WTC11 (cell line): ENCODE data around the gene DNAH17. TPM values are rescaled to one million over a fixed set of nuclear protein-coding genes. Genes with fewer than 3 reads are reported as not detected.

Experiments
- ATAC-seq: fragments of 200-7000 bp; cut with Tn5 transposase; 2 replicates; pipeline ENCODE4 v1.10.0; 2021; ENCODE audit warnings: mild to moderate bottlenecking, moderate library complexity
- CTCF ChIA-PET: fragments of 300-600 bp; sonication (Branson Sonifier 250); formaldehyde crosslinking; loops from one replicate; lab custom pipeline; 2021; ENCODE audit warnings: antibody characterized with exemption; lab: Charles Lee
- POLR2A ChIA-PET: fragments of 350-600 bp; sonication (Branson Sonifier 250); formaldehyde crosslinking; loops from one replicate; lab custom pipeline; 2021; ENCODE audit warnings: antibody characterized with exemption; lab: Charles Lee
- DNase-seq: peaks from one replicate; pipeline ENCODE4 v3.0.0; 2021; ENCODE audit warnings: low spot score
- H3K27ac Mint-ChIP-seq: 2 replicates; pipeline ENCODE4 v1.8.0; 2021; ENCODE audit warnings: mixed read lengths
- H3K27me3 Mint-ChIP-seq: 2 replicates; pipeline ENCODE4 v1.8.0; 2021; ENCODE audit warnings: low read depth, mild to moderate bottlenecking, moderate library complexity, mixed read lengths
- H3K36me3 Mint-ChIP-seq: 2 replicates; pipeline ENCODE4 v1.8.0; 2021; ENCODE audit warnings: mixed read lengths
- H3K4me1 Mint-ChIP-seq: 2 replicates; pipeline ENCODE4 v1.8.0; 2022; ENCODE audit warnings: mixed read lengths
- H3K4me3 Mint-ChIP-seq: 2 replicates; pipeline ENCODE4 v1.8.0; 2021; ENCODE audit warnings: mild to moderate bottlenecking, moderate library complexity, mixed read lengths
- H3K9me3 Mint-ChIP-seq: 2 replicates; pipeline ENCODE4 v1.8.0; 2021; ENCODE audit warnings: mixed read lengths
- NFATC4 ChIP-seq: fragments of 250-450 bp; sonication (Bioruptor Pico); IDR thresholded peaks from 2 replicates; pipeline ENCODE4 v1.9.0; 2021; ENCODE audit warnings: mild to moderate bottlenecking
- NFE2L1 ChIP-seq: sonication (generic); formaldehyde crosslinking; IDR thresholded peaks from 2 replicates; pipeline ENCODE4 v1.8.1; 2023; ENCODE audit warnings: missing genetic modification reagents
- NFYB ChIP-seq: sonication (generic); formaldehyde crosslinking; conservative IDR thresholded peaks from 2 replicates; pipeline ENCODE4 v1.8.0; 2022; ENCODE audit warnings: low read depth, missing genetic modification reagents
- RELA ChIP-seq: sonication (generic); formaldehyde crosslinking; IDR thresholded peaks from 2 replicates; pipeline ENCODE4 v1.8.1; 2022; ENCODE audit warnings: missing genetic modification reagents, mild to moderate bottlenecking, borderline replicate concordance
- ZNF317 ChIP-seq: sonication (generic); formaldehyde crosslinking; IDR thresholded peaks from 2 replicates; pipeline ENCODE4 v1.8.1; 2023; ENCODE audit warnings: low read depth, mild to moderate bottlenecking, moderate library complexity, missing genetic modification reagents, borderline replicate concordance
- total RNA-seq: library from RNA; stranded (reverse); gene quantifications from 3 replicates; pipeline ENCODE4 v1.2.3, GENCODE V29; 2021
- TF ChIP-seq, protein P1 (sequence below): sonication (generic); formaldehyde crosslinking; IDR thresholded peaks from 2 replicates; pipeline ENCODE4 v1.8.1; 2023; ENCODE audit warnings: mild to moderate bottlenecking, missing genetic modification reagents, borderline replicate concordance
- TF ChIP-seq, protein P2 (sequence below): sonication (generic); formaldehyde crosslinking; IDR thresholded peaks from 2 replicates; pipeline ENCODE4 v1.8.1; 2022; ENCODE audit warnings: mild to moderate bottlenecking, moderate library complexity, missing genetic modification reagents
- TF ChIP-seq, protein P3 (sequence below): sonication (generic); formaldehyde crosslinking; IDR thresholded peaks from 2 replicates; pipeline ENCODE4 v1.8.1; 2023; ENCODE audit warnings: mild to moderate bottlenecking, moderate library complexity, missing genetic modification reagents
- TF ChIP-seq, protein P4 (sequence below): sonication (generic); formaldehyde crosslinking; IDR thresholded peaks from 2 replicates; pipeline ENCODE4 v1.8.0; 2023; ENCODE audit warnings: missing genetic modification reagents, mild to moderate bottlenecking, borderline replicate concordance
- TF ChIP-seq, protein P5 (sequence below): sonication (generic); formaldehyde crosslinking; IDR thresholded peaks from 2 replicates; pipeline ENCODE4 v1.8.1; 2022; ENCODE audit warnings: low read depth, missing genetic modification reagents, borderline replicate concordance
- TF ChIP-seq, protein P6 (sequence below): fragments of 250-450 bp; sonication (Bioruptor Pico); IDR thresholded peaks from 2 replicates; pipeline ENCODE4 v1.9.0; 2021; ENCODE audit warnings: mild to moderate bottlenecking

Gene DNAH17
- total RNA-seq, 1 experiment from 2014 or later, result 0.87 TPM

DNA sequence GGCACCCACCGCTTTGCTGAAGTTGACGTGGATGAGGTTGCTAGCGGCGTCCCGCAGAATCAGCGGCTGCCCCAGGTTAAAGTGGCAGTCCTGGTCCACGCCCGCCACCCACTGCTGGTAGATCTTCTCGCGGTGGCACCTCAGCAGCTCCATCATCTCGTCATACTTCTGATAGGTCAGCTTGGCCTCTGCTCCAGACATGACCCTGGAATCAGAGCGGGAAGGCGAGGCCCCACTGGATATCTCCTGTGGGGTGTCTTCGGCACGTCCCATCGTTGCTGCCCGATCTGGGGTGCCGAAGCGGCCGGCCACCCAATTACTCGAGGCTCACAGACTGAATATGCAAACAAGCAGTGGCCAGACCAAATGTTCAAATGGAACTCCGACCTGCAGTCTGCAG lies 16.5 kb downstream of the DNAH17 start:
- CTCF ChIA-PET, result interaction anchor here (1.1 to 2.2 kb wide), 8 partner anchors 13 to 310 kb away, joined by 3 to 22 read pairs (median 6); no protein-coding TSS in a partner anchor
- H3K4me3 Mint-ChIP-seq, result no peak overlapping the region
- POLR2A ChIA-PET, result no interaction called here
- no peak overlapping the region for H3K27ac Mint-ChIP-seq
- ATAC-seq, result no peak
- no peaks in the 10 kb centered on the region for H3K36me3 Mint-ChIP-seq
- H3K27me3 Mint-ChIP-seq, result peaks cover 2% of the 10 kb centered on the region; the same call in 1 of the 2 replicates
- DNase-seq, result no peak
- TF ChIP-seq NFYB (CRISPR knock-in tag) (no peak), RELA (CRISPR knock-in tag) (no peak), NFATC4 (CRISPR knock-in tag) (no peak), NFE2L1 (no peak), ZNF317 (CRISPR knock-in tag) (no peak)
- TF ChIP-seq, protein P1, sequence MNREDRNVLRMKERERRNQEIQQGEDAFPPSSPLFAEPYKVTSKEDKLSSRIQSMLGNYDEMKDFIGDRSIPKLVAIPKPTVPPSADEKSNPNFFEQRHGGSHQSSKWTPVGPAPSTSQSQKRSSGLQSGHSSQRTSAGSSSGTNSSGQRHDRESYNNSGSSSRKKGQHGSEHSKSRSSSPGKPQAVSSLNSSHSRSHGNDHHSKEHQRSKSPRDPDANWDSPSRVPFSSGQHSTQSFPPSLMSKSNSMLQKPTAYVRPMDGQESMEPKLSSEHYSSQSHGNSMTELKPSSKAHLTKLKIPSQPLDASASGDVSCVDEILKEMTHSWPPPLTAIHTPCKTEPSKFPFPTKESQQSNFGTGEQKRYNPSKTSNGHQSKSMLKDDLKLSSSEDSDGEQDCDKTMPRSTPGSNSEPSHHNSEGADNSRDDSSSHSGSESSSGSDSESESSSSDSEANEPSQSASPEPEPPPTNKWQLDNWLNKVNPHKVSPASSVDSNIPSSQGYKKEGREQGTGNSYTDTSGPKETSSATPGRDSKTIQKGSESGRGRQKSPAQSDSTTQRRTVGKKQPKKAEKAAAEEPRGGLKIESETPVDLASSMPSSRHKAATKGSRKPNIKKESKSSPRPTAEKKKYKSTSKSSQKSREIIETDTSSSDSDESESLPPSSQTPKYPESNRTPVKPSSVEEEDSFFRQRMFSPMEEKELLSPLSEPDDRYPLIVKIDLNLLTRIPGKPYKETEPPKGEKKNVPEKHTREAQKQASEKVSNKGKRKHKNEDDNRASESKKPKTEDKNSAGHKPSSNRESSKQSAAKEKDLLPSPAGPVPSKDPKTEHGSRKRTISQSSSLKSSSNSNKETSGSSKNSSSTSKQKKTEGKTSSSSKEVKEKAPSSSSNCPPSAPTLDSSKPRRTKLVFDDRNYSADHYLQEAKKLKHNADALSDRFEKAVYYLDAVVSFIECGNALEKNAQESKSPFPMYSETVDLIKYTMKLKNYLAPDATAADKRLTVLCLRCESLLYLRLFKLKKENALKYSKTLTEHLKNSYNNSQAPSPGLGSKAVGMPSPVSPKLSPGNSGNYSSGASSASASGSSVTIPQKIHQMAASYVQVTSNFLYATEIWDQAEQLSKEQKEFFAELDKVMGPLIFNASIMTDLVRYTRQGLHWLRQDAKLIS (CRISPR knock-in tag), result no peak
- TF ChIP-seq, protein P2, sequence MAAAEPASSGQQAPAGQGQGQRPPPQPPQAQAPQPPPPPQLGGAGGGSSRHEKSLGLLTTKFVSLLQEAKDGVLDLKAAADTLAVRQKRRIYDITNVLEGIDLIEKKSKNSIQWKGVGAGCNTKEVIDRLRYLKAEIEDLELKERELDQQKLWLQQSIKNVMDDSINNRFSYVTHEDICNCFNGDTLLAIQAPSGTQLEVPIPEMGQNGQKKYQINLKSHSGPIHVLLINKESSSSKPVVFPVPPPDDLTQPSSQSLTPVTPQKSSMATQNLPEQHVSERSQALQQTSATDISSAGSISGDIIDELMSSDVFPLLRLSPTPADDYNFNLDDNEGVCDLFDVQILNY (CRISPR knock-in tag), result no peak
- TF ChIP-seq, protein P3, sequence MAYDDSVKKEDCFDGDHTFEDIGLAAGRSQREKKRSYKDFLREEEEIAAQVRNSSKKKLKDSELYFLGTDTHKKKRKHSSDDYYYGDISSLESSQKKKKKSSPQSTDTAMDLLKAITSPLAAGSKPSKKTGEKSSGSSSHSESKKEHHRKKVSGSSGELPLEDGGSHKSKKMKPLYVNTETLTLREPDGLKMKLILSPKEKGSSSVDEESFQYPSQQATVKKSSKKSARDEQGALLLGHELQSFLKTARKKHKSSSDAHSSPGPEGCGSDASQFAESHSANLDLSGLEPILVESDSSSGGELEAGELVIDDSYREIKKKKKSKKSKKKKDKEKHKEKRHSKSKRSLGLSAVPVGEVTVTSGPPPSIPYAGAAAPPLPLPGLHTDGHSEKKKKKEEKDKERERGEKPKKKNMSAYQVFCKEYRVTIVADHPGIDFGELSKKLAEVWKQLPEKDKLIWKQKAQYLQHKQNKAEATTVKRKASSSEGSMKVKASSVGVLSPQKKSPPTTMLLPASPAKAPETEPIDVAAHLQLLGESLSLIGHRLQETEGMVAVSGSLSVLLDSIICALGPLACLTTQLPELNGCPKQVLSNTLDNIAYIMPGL, result no peak
- TF ChIP-seq, protein P4, sequence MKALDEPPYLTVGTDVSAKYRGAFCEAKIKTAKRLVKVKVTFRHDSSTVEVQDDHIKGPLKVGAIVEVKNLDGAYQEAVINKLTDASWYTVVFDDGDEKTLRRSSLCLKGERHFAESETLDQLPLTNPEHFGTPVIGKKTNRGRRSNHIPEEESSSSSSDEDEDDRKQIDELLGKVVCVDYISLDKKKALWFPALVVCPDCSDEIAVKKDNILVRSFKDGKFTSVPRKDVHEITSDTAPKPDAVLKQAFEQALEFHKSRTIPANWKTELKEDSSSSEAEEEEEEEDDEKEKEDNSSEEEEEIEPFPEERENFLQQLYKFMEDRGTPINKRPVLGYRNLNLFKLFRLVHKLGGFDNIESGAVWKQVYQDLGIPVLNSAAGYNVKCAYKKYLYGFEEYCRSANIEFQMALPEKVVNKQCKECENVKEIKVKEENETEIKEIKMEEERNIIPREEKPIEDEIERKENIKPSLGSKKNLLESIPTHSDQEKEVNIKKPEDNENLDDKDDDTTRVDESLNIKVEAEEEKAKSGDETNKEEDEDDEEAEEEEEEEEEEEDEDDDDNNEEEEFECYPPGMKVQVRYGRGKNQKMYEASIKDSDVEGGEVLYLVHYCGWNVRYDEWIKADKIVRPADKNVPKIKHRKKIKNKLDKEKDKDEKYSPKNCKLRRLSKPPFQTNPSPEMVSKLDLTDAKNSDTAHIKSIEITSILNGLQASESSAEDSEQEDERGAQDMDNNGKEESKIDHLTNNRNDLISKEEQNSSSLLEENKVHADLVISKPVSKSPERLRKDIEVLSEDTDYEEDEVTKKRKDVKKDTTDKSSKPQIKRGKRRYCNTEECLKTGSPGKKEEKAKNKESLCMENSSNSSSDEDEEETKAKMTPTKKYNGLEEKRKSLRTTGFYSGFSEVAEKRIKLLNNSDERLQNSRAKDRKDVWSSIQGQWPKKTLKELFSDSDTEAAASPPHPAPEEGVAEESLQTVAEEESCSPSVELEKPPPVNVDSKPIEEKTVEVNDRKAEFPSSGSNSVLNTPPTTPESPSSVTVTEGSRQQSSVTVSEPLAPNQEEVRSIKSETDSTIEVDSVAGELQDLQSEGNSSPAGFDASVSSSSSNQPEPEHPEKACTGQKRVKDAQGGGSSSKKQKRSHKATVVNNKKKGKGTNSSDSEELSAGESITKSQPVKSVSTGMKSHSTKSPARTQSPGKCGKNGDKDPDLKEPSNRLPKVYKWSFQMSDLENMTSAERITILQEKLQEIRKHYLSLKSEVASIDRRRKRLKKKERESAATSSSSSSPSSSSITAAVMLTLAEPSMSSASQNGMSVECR (CRISPR knock-in tag), result no peak
- TF ChIP-seq, protein P5, sequence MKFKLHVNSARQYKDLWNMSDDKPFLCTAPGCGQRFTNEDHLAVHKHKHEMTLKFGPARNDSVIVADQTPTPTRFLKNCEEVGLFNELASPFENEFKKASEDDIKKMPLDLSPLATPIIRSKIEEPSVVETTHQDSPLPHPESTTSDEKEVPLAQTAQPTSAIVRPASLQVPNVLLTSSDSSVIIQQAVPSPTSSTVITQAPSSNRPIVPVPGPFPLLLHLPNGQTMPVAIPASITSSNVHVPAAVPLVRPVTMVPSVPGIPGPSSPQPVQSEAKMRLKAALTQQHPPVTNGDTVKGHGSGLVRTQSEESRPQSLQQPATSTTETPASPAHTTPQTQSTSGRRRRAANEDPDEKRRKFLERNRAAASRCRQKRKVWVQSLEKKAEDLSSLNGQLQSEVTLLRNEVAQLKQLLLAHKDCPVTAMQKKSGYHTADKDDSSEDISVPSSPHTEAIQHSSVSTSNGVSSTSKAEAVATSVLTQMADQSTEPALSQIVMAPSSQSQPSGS (CRISPR knock-in tag), result no peak
- TF ChIP-seq, protein P6, sequence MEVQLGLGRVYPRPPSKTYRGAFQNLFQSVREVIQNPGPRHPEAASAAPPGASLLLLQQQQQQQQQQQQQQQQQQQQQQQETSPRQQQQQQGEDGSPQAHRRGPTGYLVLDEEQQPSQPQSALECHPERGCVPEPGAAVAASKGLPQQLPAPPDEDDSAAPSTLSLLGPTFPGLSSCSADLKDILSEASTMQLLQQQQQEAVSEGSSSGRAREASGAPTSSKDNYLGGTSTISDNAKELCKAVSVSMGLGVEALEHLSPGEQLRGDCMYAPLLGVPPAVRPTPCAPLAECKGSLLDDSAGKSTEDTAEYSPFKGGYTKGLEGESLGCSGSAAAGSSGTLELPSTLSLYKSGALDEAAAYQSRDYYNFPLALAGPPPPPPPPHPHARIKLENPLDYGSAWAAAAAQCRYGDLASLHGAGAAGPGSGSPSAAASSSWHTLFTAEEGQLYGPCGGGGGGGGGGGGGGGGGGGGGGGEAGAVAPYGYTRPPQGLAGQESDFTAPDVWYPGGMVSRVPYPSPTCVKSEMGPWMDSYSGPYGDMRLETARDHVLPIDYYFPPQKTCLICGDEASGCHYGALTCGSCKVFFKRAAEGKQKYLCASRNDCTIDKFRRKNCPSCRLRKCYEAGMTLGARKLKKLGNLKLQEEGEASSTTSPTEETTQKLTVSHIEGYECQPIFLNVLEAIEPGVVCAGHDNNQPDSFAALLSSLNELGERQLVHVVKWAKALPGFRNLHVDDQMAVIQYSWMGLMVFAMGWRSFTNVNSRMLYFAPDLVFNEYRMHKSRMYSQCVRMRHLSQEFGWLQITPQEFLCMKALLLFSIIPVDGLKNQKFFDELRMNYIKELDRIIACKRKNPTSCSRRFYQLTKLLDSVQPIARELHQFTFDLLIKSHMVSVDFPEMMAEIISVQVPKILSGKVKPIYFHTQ (CRISPR knock-in tag), result no peak
- H3K9me3 Mint-ChIP-seq, result no peaks in the 10 kb centered on the region
- H3K4me1 Mint-ChIP-seq, result no peaks in the 10 kb centered on the region
